GM12878 (cell line): ENCODE results near the gene RBBP8NL. TPM values are rescaled to one million over a fixed set of nuclear protein-coding genes. Genes with fewer than 3 reads are reported as not detected.

ENCODE experiments used
- ATAC-seq: fragments of 200-7000 bp; cut with Tn5 transposase; 3 replicates; pipeline ENCODE4 v1.9.1; 2020; ENCODE audit warnings: mild to moderate bottlenecking, moderate library complexity
- BruUV-seq: library from RNA; stranded (reverse); fragments of 400-500 nt; replicated peaks from 2 replicates; lab custom pipeline; 2021; lab: Mats Ljungman, UMichigan
- CTCF ChIA-PET: fragments of 300-600 bp; sonication (Branson Sonifier 250); formaldehyde crosslinking; extraction: SDS; loops from one replicate; lab custom pipeline; 2021; ENCODE audit warnings: inconsistent platforms; lab: Yijun Ruan, JAX
- POLR2A ChIA-PET: fragments of 350-600 bp; formaldehyde crosslinking; extraction: SDS; loops from one replicate; lab custom pipeline; 2021; ENCODE audit warnings: inconsistent platforms; lab: Charles Lee
- RAD21 ChIA-PET: fragments of 300-600 bp; sonication (Branson Sonifier 250); formaldehyde crosslinking; loops from one replicate; lab custom pipeline; 2023; ENCODE audit warnings: antibody characterized with exemption; ENCODE audit not compliant: unreplicated experiment; lab: Charles Lee
- SMC1A ChIA-PET: fragments of 300-600 bp; sonication (Branson Sonifier 250); formaldehyde crosslinking; loops from one replicate; lab custom pipeline; 2023; ENCODE audit not compliant: unreplicated experiment, uncharacterized antibody; lab: Charles Lee
- DNase-seq: peaks from one replicate; pipeline ENCODE4 v3.0.0-alpha.2; 2011; ENCODE audit warnings: low read depth, low spot score
- FAIRE-seq: peaks from 3 replicates; lab custom pipeline; 2011; peaks lifted over from hg19 to GRCh38; lab: Jason Lieb, UNC
- H2AFZ ChIP-seq: 2 replicates; pipeline ENCODE4 v1.6.0; 2011; ENCODE audit warnings: low read depth, low read length, control low read depth; ENCODE audit not compliant: control insufficient read depth
- H3K27ac ChIP-seq: 2 replicates; pipeline ENCODE4 v1.5.1; 2011; ENCODE audit warnings: control low read depth; ENCODE audit not compliant: control insufficient read depth, insufficient read depth
- H3K27me3 ChIP-seq, 2 experiments: replicated peaks in 1 of 2; 2 replicates each; pipeline versions ENCODE4 v1.6.0 to v1.6.1; 2011; ENCODE audit warnings: low read length in 1 of 2; ENCODE audit not compliant: control insufficient read depth in 2 of 2, insufficient read depth in 2 of 2
- H3K36me3 ChIP-seq, 2 experiments: 2 replicates each; pipeline ENCODE4 v1.5.1; 2011; ENCODE audit warnings: low read length in 1 of 2; ENCODE audit not compliant: control insufficient read depth in 2 of 2, insufficient read depth in 2 of 2
- H3K4me1 ChIP-seq: 2 replicates; pipeline ENCODE4 v1.6.1; 2011; ENCODE audit warnings: mild to moderate bottlenecking, low read length, moderate library complexity, mixed read lengths; ENCODE audit not compliant: control insufficient read depth, insufficient read depth
- H3K4me2 ChIP-seq: 2 replicates; pipeline ENCODE4 v1.6.0; 2011; ENCODE audit warnings: control low read depth; ENCODE audit not compliant: control insufficient read depth, insufficient read depth
- H3K4me3 ChIP-seq: fragments of 200-600 bp; sonication (generic); 2 replicates; pipeline ENCODE4 v1.5.1; 2016
- H3K79me2 ChIP-seq: 2 replicates; pipeline ENCODE4 v1.6.0; 2011; ENCODE audit warnings: low read length; ENCODE audit not compliant: control insufficient read depth, insufficient read depth
- H3K9ac ChIP-seq: 2 replicates; pipeline ENCODE4 v1.8.0; 2011; ENCODE audit warnings: low read length, control low read depth, mixed read lengths; ENCODE audit not compliant: control insufficient read depth, insufficient read depth
- H3K9me3 ChIP-seq: replicated peaks from 3 replicates; pipeline ENCODE4 v1.5.1; 2011; ENCODE audit warnings: mild to moderate bottlenecking, low read length; ENCODE audit not compliant: control insufficient read depth, insufficient read depth
- H4K20me1 ChIP-seq: 2 replicates; pipeline ENCODE4 v1.6.0; 2011; ENCODE audit not compliant: control insufficient read depth, insufficient read depth
- EGR1 ChIP-seq, 2 experiments: IDR thresholded peaks; 1 replicate in 1 of 2; 2 replicates in 1 of 2; pipeline ENCODE4 v1.6.1; 2011 to 2012; ENCODE audit warnings: low read depth in 2 of 2, low read length in 2 of 2, borderline replicate concordance in 1 of 2, mild to moderate bottlenecking in 1 of 2, moderate library complexity in 1 of 2
- GABPA ChIP-seq: IDR thresholded peaks from 2 replicates; pipeline ENCODE4 v1.6.1; 2014; ENCODE audit warnings: antibody characterized with exemption, low read depth, mild to moderate bottlenecking, inconsistent platforms
- GATAD2B ChIP-seq: fragments of 450-650 bp; conservative IDR thresholded peaks from 2 replicates; pipeline ENCODE4 v1.6.1; 2017; ENCODE audit warnings: low read depth, mild to moderate bottlenecking, moderate library complexity
- JUNB ChIP-seq: IDR thresholded peaks from 2 replicates; pipeline ENCODE4 v1.6.1; 2016; ENCODE audit warnings: antibody characterized with exemption, mild to moderate bottlenecking
- NR2F1 ChIP-seq: fragments of 450-650 bp; conservative IDR thresholded peaks from 2 replicates; pipeline ENCODE4 v1.6.1; 2017; ENCODE audit warnings: mild to moderate bottlenecking
- PAX8 ChIP-seq: fragments of 450-650 bp; IDR thresholded peaks from 2 replicates; pipeline ENCODE4 v1.6.1; 2017; ENCODE audit warnings: mild to moderate bottlenecking, moderate library complexity
- POLR2AphosphoS2 ChIP-seq: IDR thresholded peaks from 2 replicates; pipeline ENCODE4 v1.6.1; 2011; ENCODE audit warnings: low read depth, mild to moderate bottlenecking, low read length, improper control_type of control experiment, moderate library complexity
- RAD51 ChIP-seq: fragments of 450-650 bp; IDR thresholded peaks from 2 replicates; pipeline ENCODE4 v1.6.1; 2016; ENCODE audit warnings: moderate library complexity, mild to moderate bottlenecking, inconsistent platforms
- SMC3 ChIP-seq: IDR thresholded peaks from 2 replicates; pipeline ENCODE4 v1.6.1; 2011; ENCODE audit warnings: low read length, improper control_type of control experiment, borderline replicate concordance
- SREBF1 ChIP-seq: IDR thresholded peaks from 2 replicates; pipeline ENCODE4 v1.6.1; 2012; ENCODE audit warnings: mild to moderate bottlenecking, low read length
- TARDBP ChIP-seq: IDR thresholded peaks from 2 replicates; pipeline ENCODE4 v1.6.1; 2016; ENCODE audit warnings: borderline replicate concordance
- ZNF217 ChIP-seq: fragments of 450-650 bp; IDR thresholded peaks from 2 replicates; pipeline ENCODE4 v1.6.1; 2017; ENCODE audit warnings: antibody characterized with exemption, mild to moderate bottlenecking
- ZNF622 ChIP-seq: fragments of 450-650 bp; IDR thresholded peaks from 2 replicates; pipeline ENCODE4 v1.6.1; 2017; ENCODE audit warnings: mild to moderate bottlenecking, inconsistent platforms
- ZSCAN29 ChIP-seq: fragments of 450-650 bp; IDR thresholded peaks from 2 replicates; pipeline ENCODE4 v1.6.1; 2017; ENCODE audit warnings: mild to moderate bottlenecking, moderate library complexity
- WGBS: methylation state at CpG from one replicate; pipeline ENCODE4 v1.1.6; 2016; ENCODE audit warnings: low lambda C conversion rate; ENCODE audit not compliant: insufficient replicate concordance, insufficient coverage; ENCODE audit errors: missing lambda C conversion rate; 5-methylcytosine and 5-hydroxymethylcytosine counted together
- in situ Hi-C: fragments of 300-500 bp; cut with MboI; formaldehyde crosslinking; loops from 9 replicates; pipeline ENCODE4 v1.14.3; 2018; ENCODE audit warnings: mixed read lengths
- intact Hi-C: fragments of 100-400 bp; cut with micrococcal nuclease; formaldehyde crosslinking; loops from one replicate; pipeline ENCODE4 v1.14.2; 2022; ENCODE audit not compliant: unreplicated experiment
- polyA plus RNA-seq, 11 experiments: library from polyadenylated mRNA; depleted of rRNA in 4 of 11; unstranded in 6 of 11; stranded (reverse) in 5 of 11; fragments of >200 nt; fragmentation: Nextera tagmentation in 4 of 11; fragmentation: Illumina TruSeq in 1 of 11; extraction: Ambion mirVana in 4 of 11; extraction: Trizol in 1 of 11; gene quantifications; 1 replicate in 1 of 11; 2 replicates in 10 of 11; pipeline versions ENCODE4 v1.2.1 to v1.2.3, GENCODE V29; 2011 to 2016; ENCODE audit warnings: inconsistent platforms in 2 of 11, missing spikeins in 2 of 11, low read depth in 1 of 11
- total RNA-seq, 4 experiments: library from RNA; depleted of rRNA in 3 of 4; stranded (reverse); fragments of >200 nt in 3 of 4; fragmentation: Illumina TruSeq in 1 of 4; extraction: Trizol in 1 of 4; gene quantifications; 2 replicates each; pipeline versions ENCODE4 v1.2.1 to v1.2.3, GENCODE V29; 2013 to 2021
- TF ChIP-seq, protein P1 (sequence below): fragments of 450-650 bp; IDR thresholded peaks from 2 replicates; pipeline ENCODE4 v1.6.1; 2017; ENCODE audit warnings: mild to moderate bottlenecking, low read depth, inconsistent platforms; ENCODE audit not compliant: poor library complexity, severe bottlenecking
- TF ChIP-seq, protein P2 (sequence below): fragments of 450-650 bp; IDR thresholded peaks from 2 replicates; pipeline ENCODE4 v1.6.1; 2017; ENCODE audit warnings: antibody characterized with exemption, mild to moderate bottlenecking, moderate library complexity
- TF ChIP-seq, protein P3 (sequence below): fragments of 450-650 bp; IDR thresholded peaks from 2 replicates; pipeline ENCODE4 v1.6.1; 2018; ENCODE audit warnings: borderline replicate concordance, mild to moderate bottlenecking; ENCODE audit not compliant: partially characterized antibody
- TF ChIP-seq, protein P4 (sequence below): IDR thresholded peaks from 2 replicates; pipeline ENCODE4 v1.6.1; 2011; ENCODE audit warnings: mild to moderate bottlenecking, low read depth, low read length, moderate library complexity; ENCODE audit not compliant: insufficient replicate concordance

The RBBP8NL gene
- total and polyA plus RNA-seq, 10 of the 15 experiments (the other 5 are each of a cell fraction or from before 2014, with no cell fraction given): not detected

DNA sequence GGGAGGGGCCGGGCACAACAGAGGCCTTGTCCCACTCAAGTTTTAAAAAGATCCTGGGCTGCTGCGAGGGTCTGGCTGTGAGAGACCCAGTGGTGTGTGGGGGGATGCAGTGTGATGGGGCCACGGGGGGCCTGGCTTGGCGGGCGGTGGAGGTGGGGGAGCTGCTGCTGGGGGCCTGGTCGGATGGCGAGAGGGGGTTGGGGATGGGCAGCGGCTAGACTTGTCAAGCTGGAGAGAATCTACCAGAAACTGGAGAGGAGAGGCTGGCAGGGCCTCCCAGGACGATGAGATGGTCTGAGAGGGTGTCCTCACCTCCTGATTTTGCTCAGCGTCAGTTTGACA lies 35.3 kb downstream of the RBBP8NL start:
- no peak overlapping the region for H3K4me3 ChIP-seq
- no peak overlapping the region for H3K27ac ChIP-seq
- BruUV-seq: no TSS peak
- H3K36me3 ChIP-seq: peaks cover 9 to 13% of the 10 kb centered on the region in 2 experiments
- ATAC-seq: no peak
- H3K4me1 ChIP-seq: peaks cover 4% of the 10 kb centered on the region; the same call in 1 of the 2 replicates
- no peaks in the 10 kb centered on the region for H3K27me3 ChIP-seq
- no peak overlapping the region for H3K9ac ChIP-seq
- SMC1A ChIA-PET: interaction anchor here (0.6 kb wide), 1 partner anchor 12 kb away, joined by 3 read pairs; no protein-coding TSS in a partner anchor
- no peak for DNase-seq
- no peaks in the 10 kb centered on the region for H4K20me1 ChIP-seq
- CTCF ChIA-PET: no interaction called here
- H2AFZ ChIP-seq: no peak overlapping the region
- 55% methylated on average over 4 of the region's 10 CpGs for WGBS
- POLR2A ChIA-PET: no interaction called here
- H3K9me3 ChIP-seq: no peaks in the 10 kb centered on the region
- peaks cover 25% of the 10 kb centered on the region for H3K79me2 ChIP-seq
- no peak for FAIRE-seq
- no peak overlapping the region for H3K4me2 ChIP-seq
- in situ Hi-C loops (loop anchor here (25.0 kb wide), 1 partner anchor 380 kb away; no protein-coding TSS in a partner anchor), intact Hi-C loops (no loop called here)
- RAD21 ChIA-PET: no interaction called here
- TF ChIP-seq RAD51: no peak
- no peak for TF ChIP-seq EGR1 (IDR thresholded peaks at IDR 0.05; ENCODE audit: borderline replicate concordance in 1 of 2, low read depth in 2 of 2, low read length in 2 of 2)
- TF ChIP-seq, protein P1, sequence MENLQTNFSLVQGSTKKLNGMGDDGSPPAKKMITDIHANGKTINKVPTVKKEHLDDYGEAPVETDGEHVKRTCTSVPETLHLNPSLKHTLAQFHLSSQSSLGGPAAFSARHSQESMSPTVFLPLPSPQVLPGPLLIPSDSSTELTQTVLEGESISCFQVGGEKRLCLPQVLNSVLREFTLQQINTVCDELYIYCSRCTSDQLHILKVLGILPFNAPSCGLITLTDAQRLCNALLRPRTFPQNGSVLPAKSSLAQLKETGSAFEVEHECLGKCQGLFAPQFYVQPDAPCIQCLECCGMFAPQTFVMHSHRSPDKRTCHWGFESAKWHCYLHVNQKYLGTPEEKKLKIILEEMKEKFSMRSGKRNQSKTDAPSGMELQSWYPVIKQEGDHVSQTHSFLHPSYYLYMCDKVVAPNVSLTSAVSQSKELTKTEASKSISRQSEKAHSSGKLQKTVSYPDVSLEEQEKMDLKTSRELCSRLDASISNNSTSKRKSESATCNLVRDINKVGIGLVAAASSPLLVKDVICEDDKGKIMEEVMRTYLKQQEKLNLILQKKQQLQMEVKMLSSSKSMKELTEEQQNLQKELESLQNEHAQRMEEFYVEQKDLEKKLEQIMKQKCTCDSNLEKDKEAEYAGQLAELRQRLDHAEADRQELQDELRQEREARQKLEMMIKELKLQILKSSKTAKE: no peak
- no peak for TF ChIP-seq PAX8
- no peak for TF ChIP-seq JUNB
- no peak for TF ChIP-seq ZNF217
- no peak for TF ChIP-seq TARDBP
- TF ChIP-seq, protein P2, sequence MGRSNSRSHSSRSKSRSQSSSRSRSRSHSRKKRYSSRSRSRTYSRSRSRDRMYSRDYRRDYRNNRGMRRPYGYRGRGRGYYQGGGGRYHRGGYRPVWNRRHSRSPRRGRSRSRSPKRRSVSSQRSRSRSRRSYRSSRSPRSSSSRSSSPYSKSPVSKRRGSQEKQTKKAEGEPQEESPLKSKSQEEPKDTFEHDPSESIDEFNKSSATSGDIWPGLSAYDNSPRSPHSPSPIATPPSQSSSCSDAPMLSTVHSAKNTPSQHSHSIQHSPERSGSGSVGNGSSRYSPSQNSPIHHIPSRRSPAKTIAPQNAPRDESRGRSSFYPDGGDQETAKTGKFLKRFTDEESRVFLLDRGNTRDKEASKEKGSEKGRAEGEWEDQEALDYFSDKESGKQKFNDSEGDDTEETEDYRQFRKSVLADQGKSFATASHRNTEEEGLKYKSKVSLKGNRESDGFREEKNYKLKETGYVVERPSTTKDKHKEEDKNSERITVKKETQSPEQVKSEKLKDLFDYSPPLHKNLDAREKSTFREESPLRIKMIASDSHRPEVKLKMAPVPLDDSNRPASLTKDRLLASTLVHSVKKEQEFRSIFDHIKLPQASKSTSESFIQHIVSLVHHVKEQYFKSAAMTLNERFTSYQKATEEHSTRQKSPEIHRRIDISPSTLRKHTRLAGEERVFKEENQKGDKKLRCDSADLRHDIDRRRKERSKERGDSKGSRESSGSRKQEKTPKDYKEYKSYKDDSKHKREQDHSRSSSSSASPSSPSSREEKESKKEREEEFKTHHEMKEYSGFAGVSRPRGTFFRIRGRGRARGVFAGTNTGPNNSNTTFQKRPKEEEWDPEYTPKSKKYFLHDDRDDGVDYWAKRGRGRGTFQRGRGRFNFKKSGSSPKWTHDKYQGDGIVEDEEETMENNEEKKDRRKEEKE: no peak
- no peak for TF ChIP-seq SMC3
- no peak for TF ChIP-seq POLR2AphosphoS2
- TF ChIP-seq, protein P3, sequence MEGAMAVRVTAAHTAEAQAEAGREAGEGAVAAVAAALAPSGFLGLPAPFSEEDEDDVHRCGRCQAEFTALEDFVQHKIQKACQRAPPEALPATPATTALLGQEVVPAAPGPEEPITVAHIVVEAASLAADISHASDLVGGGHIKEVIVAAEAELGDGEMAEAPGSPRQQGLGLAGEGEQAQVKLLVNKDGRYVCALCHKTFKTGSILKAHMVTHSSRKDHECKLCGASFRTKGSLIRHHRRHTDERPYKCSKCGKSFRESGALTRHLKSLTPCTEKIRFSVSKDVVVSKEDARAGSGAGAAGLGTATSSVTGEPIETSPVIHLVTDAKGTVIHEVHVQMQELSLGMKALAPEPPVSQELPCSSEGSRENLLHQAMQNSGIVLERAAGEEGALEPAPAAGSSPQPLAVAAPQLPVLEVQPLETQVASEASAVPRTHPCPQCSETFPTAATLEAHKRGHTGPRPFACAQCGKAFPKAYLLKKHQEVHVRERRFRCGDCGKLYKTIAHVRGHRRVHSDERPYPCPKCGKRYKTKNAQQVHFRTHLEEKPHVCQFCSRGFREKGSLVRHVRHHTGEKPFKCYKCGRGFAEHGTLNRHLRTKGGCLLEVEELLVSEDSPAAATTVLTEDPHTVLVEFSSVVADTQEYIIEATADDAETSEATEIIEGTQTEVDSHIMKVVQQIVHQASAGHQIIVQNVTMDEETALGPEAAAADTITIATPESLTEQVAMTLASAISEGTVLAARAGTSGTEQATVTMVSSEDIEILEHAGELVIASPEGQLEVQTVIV: no peak
- TF ChIP-seq GATAD2B: no peak
- TF ChIP-seq GABPA: no peak
- TF ChIP-seq, protein P4, sequence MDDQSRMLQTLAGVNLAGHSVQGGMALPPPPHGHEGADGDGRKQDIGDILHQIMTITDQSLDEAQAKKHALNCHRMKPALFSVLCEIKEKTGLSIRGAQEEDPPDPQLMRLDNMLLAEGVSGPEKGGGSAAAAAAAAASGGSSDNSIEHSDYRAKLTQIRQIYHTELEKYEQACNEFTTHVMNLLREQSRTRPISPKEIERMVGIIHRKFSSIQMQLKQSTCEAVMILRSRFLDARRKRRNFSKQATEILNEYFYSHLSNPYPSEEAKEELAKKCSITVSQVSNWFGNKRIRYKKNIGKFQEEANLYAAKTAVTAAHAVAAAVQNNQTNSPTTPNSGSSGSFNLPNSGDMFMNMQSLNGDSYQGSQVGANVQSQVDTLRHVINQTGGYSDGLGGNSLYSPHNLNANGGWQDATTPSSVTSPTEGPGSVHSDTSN: no peak
- TF ChIP-seq SREBF1: no peak
- no peak for TF ChIP-seq NR2F1
- no peak for TF ChIP-seq ZNF622
- no peak for TF ChIP-seq ZSCAN29
